CD14-positive monocyte (primary cell): ENCODE results near the gene TBX19. TPM values are rescaled to one million over a fixed set of nuclear protein-coding genes. Genes with fewer than 3 reads are reported as not detected.
"Not testable (repeated sequence)": the region's sequence is repeated elsewhere in the genome, so short reads cannot be mapped to it uniquely, and the experiment has no call there.

ENCODE experiments used
- DNase-seq, 3 donors: peaks; one replicate each; pipeline ENCODE4 v3.0.0-alpha.2; 2011 to 2022
- H2AFZ ChIP-seq: 2 replicates; pipeline ENCODE4 v1.6.0; 2012; ENCODE audit warnings: mild to moderate bottlenecking, low read depth, low read length, inconsistent platforms; ENCODE audit not compliant: insufficient read depth, poor library complexity, severe bottlenecking
- H3K27ac ChIP-seq, 2 donors: 1 replicate in 1 of 2; 2 replicates in 1 of 2; pipeline ENCODE4 v1.5.1; 2012 to 2013; ENCODE audit warnings: low read length in 2 of 2, control low read depth in 1 of 2, inconsistent platforms in 1 of 2, low read depth in 1 of 2, mild to moderate bottlenecking in 1 of 2
- H3K27me3 ChIP-seq, 2 donors: one replicate each; pipeline versions ENCODE4 v1.6.0 to v1.6.1; 2011 to 2013; ENCODE audit warnings: low read length in 2 of 2; ENCODE audit not compliant: control insufficient read depth in 2 of 2, insufficient read depth in 2 of 2
- H3K36me3 ChIP-seq, 2 donors: replicated peaks in 1 of 2; 1 replicate in 1 of 2; 2 replicates in 1 of 2; pipeline versions ENCODE4 v1.5.1 to v1.6.1; 2012 to 2013; ENCODE audit warnings: low read length in 2 of 2, control low read depth in 1 of 2, inconsistent platforms in 1 of 2, mild to moderate bottlenecking in 1 of 2; ENCODE audit not compliant: insufficient read depth in 2 of 2, control insufficient read depth in 1 of 2
- H3K4me1 ChIP-seq, 2 donors: 1 replicate in 1 of 2; 2 replicates in 1 of 2; pipeline versions ENCODE4 v1.5.1 to v1.6.1; 2012 to 2013; ENCODE audit warnings: low read length in 2 of 2, control low read depth in 1 of 2, inconsistent platforms in 1 of 2, mild to moderate bottlenecking in 1 of 2, moderate library complexity in 1 of 2; ENCODE audit not compliant: insufficient read depth in 2 of 2, control insufficient read depth in 1 of 2
- H3K4me2 ChIP-seq: replicated peaks from 2 replicates; pipeline ENCODE3; 2012; ENCODE audit warnings: low read length, moderate library complexity, mild to moderate bottlenecking; ENCODE audit not compliant: poor library complexity, severe bottlenecking; ENCODE audit errors: extremely low read depth
- H3K4me3 ChIP-seq, 3 experiments: fragments of 200-600 bp in 1 of 3; sonication (generic) in 1 of 3; replicated peaks in 1 of 3; 1 replicate in 2 of 3; 2 replicates in 1 of 3; pipeline ENCODE4 v1.5.1; 2011 to 2013; ENCODE audit warnings: low read length in 3 of 3, mild to moderate bottlenecking in 3 of 3, control low read depth in 2 of 3, low read depth in 2 of 3, inconsistent platforms in 1 of 3, moderate library complexity in 1 of 3
- H3K79me2 ChIP-seq: 2 replicates; pipeline ENCODE4 v1.6.0; 2012; ENCODE audit warnings: mild to moderate bottlenecking, control low read depth, inconsistent platforms, low read length, moderate library complexity; ENCODE audit not compliant: insufficient read depth
- H3K9ac ChIP-seq: 2 replicates; pipeline ENCODE4 v1.6.0; 2017; ENCODE audit warnings: low read length, mild to moderate bottlenecking; ENCODE audit not compliant: insufficient read depth, poor library complexity, severe bottlenecking
- H3K9me3 ChIP-seq, 2 donors: replicated peaks in 1 of 2; 1 replicate in 1 of 2; 2 replicates in 1 of 2; pipeline versions ENCODE4 v1.5.1 to v1.6.1; 2012 to 2013; ENCODE audit warnings: low read length in 2 of 2, control low read depth in 1 of 2; ENCODE audit not compliant: control insufficient read depth in 1 of 2, insufficient read depth in 1 of 2
- H4K20me1 ChIP-seq: 2 replicates; pipeline ENCODE4 v1.6.0; 2012; ENCODE audit warnings: mild to moderate bottlenecking, low read length, control low read depth, moderate library complexity; ENCODE audit not compliant: insufficient read depth
- H3K27ac Mint-ChIP-seq, 7 donors: one replicate each; pipeline ENCODE4 v1.8.0; 2020; ENCODE audit warnings: mild to moderate bottlenecking in 7 of 7, mixed read lengths in 7 of 7, moderate library complexity in 6 of 7, inconsistent platforms in 2 of 7
- H3K27me3 Mint-ChIP-seq, 3 donors: one replicate each; pipeline ENCODE4 v1.8.0; 2021 to 2022; ENCODE audit warnings: low read depth in 3 of 3, mild to moderate bottlenecking in 3 of 3, mixed read lengths in 3 of 3, moderate library complexity in 3 of 3, inconsistent platforms in 1 of 3
- H3K36me3 Mint-ChIP-seq, 2 donors: one replicate each; pipeline ENCODE4 v1.8.0; 2020; ENCODE audit warnings: mixed read lengths in 2 of 2, inconsistent platforms in 1 of 2, mild to moderate bottlenecking in 1 of 2
- H3K4me1 Mint-ChIP-seq: one replicate; pipeline ENCODE4 v1.8.0; 2020; ENCODE audit warnings: mild to moderate bottlenecking, mixed read lengths
- H3K4me3 Mint-ChIP-seq, 2 donors: one replicate each; pipeline ENCODE4 v1.8.0; 2020; ENCODE audit warnings: mild to moderate bottlenecking in 2 of 2, mixed read lengths in 2 of 2, moderate library complexity in 1 of 2
- H3K9me3 Mint-ChIP-seq, 7 donors: one replicate each; pipeline ENCODE4 v1.8.0; 2020 to 2022; ENCODE audit warnings: mixed read lengths in 7 of 7, mild to moderate bottlenecking in 6 of 7, moderate library complexity in 6 of 7, inconsistent platforms in 2 of 7
- CTCF ChIP-seq: fragments of 200-600 bp; IDR thresholded peaks from one replicate; pipeline ENCODE4 v1.8.0; 2022; ENCODE audit warnings: antibody characterized with exemption, mild to moderate bottlenecking
- WGBS: methylation state at CpG from one replicate; pipeline ENCODE4 v1.1.5; 2013; ENCODE audit warnings: missing lambda C conversion rate; ENCODE audit not compliant: insufficient coverage; 5-methylcytosine and 5-hydroxymethylcytosine counted together
- intact Hi-C, 2 donors: fragments of 100-400 bp; cut with micrococcal nuclease; formaldehyde crosslinking; loops; one replicate each; pipeline versions ENCODE4 v1.15.0 to v1.15.1; 2023
- polyA plus RNA-seq, 3 donors: library from polyadenylated mRNA; depleted of rRNA in 1 of 3; unstranded in 2 of 3; stranded (reverse) in 1 of 3; fragments of 300-500 nt in 2 of 3; fragments of >200 nt in 1 of 3; fragmentation: Illumina TruSeq in 2 of 3; gene quantifications; 1 replicate in 2 of 3; 2 replicates in 1 of 3; pipeline ENCODE4 v1.2.3, GENCODE V29; 2012 to 2021

TBX19 gene
- polyA plus RNA-seq, 3 donors: 0.65 to 7.6 (median 1.6) TPM

- peak overlapping the region in 1 of 7 donors; percentile 90 for H3K27ac Mint-ChIP-seq
- no peaks in the 10 kb centered on the region for H3K36me3 Mint-ChIP-seq
- Histone ChIP-seq H3K36me3 (no peaks in the 10 kb centered on the region), H3K9me3 (no peaks in the 10 kb centered on the region), H3K4me2 (peak overlapping the region; percentile 66), H4K20me1 (no peaks in the 10 kb centered on the region), H3K9ac (no peak overlapping the region), H3K4me3 (peak overlapping the region in 1 of 3 experiments; percentile 81), H2AFZ (peak overlapping the region; percentile 73), H3K27ac (peak overlapping the region in 1 of 2 donors; percentile 80), H3K4me1 (peaks cover 4% of the 10 kb centered on the region in 2 donors), H3K27me3 (no peaks in the 10 kb centered on the region), H3K79me2 (no peaks in the 10 kb centered on the region)
- peaks cover 11% of the 10 kb centered on the region for H3K4me1 Mint-ChIP-seq
- peaks cover 0 to 2% (median 2%) of the 10 kb centered on the region in 3 donors for H3K27me3 Mint-ChIP-seq
- WGBS: no CpG with 5 or more reads among the region's 1 CpG
- no peak for DNase-seq
- no peak overlapping the region for H3K4me3 Mint-ChIP-seq
- peaks cover 0 to 1% (median 0%) of the 10 kb centered on the region in 7 donors for H3K9me3 Mint-ChIP-seq
- intact Hi-C loops: loop anchor here (10.0 kb wide), 2 partner anchors 227 to 757 kb away; partner anchors contain the start of genes XCL1 (in 2 of the 2) and ATP1B1 (in 1 of the 2)
- no peak for TF ChIP-seq CTCF
Measured at GRCh38 chr1:168347630-168348029, 67.0 kb downstream of the TBX19 start.

GRCh38 chr1:168348146-168348709 is 67.6 kb downstream of the TBX19 start:
- peak in 2 of 3 donors; percentile 29 to 50 for DNase-seq
- peak overlapping the region; percentile 47 to 91 (median 81) for H3K4me3 ChIP-seq
- H3K27me3 ChIP-seq: no peaks in the 10 kb centered on the region
- H3K27ac ChIP-seq: peak overlapping the region in 1 of 2 donors; percentile 80
- Mint-ChIP-seq H3K4me1 (peaks cover 7% of the 10 kb centered on the region), H3K36me3 (no peaks in the 10 kb centered on the region), H3K9me3 (peaks cover 0 to 1% (median 0%) of the 10 kb centered on the region in 7 donors), H3K27ac (peak overlapping the region; percentile 64 to 92 (median 87)), H3K4me3 (peak overlapping the region; percentile 78 to 94), H3K27me3 (peaks cover 0 to 2% (median 2%) of the 10 kb centered on the region in 3 donors)
- peak overlapping the region; percentile 73 for H2AFZ ChIP-seq
- no peaks in the 10 kb centered on the region for H3K9me3 ChIP-seq
- peak overlapping the region; percentile 66 for H3K4me2 ChIP-seq
- intact Hi-C loops: loop anchor here (10.0 kb wide), 2 partner anchors 227 to 757 kb away; partner anchors contain the start of genes XCL1 (in 2 of the 2) and ATP1B1 (in 1 of the 2)
- peak overlapping the region; percentile 43 for H3K9ac ChIP-seq
- no peaks in the 10 kb centered on the region for H3K79me2 ChIP-seq
- no peaks in the 10 kb centered on the region for H3K36me3 ChIP-seq
- no peaks in the 10 kb centered on the region for H4K20me1 ChIP-seq
- no peak for TF ChIP-seq CTCF
- 0% methylated on average over 1 of the region's 8 CpGs for WGBS
- H3K4me1 ChIP-seq: no peaks in the 10 kb centered on the region

GRCh38 chr1:168354335-168355269 is 73.9 kb downstream of the TBX19 start:
- H3K4me3 Mint-ChIP-seq, H3K4me3 ChIP-seq, H3K27ac ChIP-seq, H3K36me3 Mint-ChIP-seq, H4K20me1 ChIP-seq, H3K9ac ChIP-seq, H3K27me3 ChIP-seq, H3K27ac Mint-ChIP-seq, H3K79me2 ChIP-seq, H3K36me3 ChIP-seq, DNase-seq, H3K27me3 Mint-ChIP-seq, H3K4me2 ChIP-seq, H2AFZ ChIP-seq, H3K4me1 ChIP-seq, H3K9me3 Mint-ChIP-seq, H3K9me3 ChIP-seq, H3K4me1 Mint-ChIP-seq, intact Hi-C loops: not testable (repeated sequence)
- WGBS: over 99% methylated on average over 10 of the region's 36 CpGs
